Duodenal mucosa (tissue), 2 donors: ENCODE results near the gene SNAP29.
"Not testable (repeated sequence)": the region's sequence is repeated elsewhere in the genome, so short reads cannot be mapped to it uniquely, and the experiment has no call there.

Source experiments
- H3K27ac ChIP-seq: one replicate; pipeline ENCODE4 v1.7.0; 2013; ENCODE audit warnings: low read depth, low read length
- H3K27me3 ChIP-seq, 2 donors: one replicate each; pipeline ENCODE4 v1.7.0; 2013; ENCODE audit warnings: low read length in 2 of 2, control low read depth in 1 of 2; ENCODE audit not compliant: insufficient read depth in 2 of 2, control insufficient read depth in 1 of 2
- H3K36me3 ChIP-seq, 2 donors: one replicate each; pipeline ENCODE4 v1.7.0; 2013; ENCODE audit warnings: low read length in 2 of 2, control low read depth in 1 of 2; ENCODE audit not compliant: insufficient read depth in 2 of 2, control insufficient read depth in 1 of 2
- H3K4me1 ChIP-seq, 2 donors: one replicate each; pipeline ENCODE4 v1.7.0; 2013; ENCODE audit warnings: low read length in 2 of 2, control low read depth in 1 of 2; ENCODE audit not compliant: insufficient read depth in 2 of 2, control insufficient read depth in 1 of 2
- H3K4me3 ChIP-seq, 2 donors: one replicate each; pipeline ENCODE4 v1.7.0; 2013; ENCODE audit warnings: low read length in 2 of 2, low read depth in 1 of 2
- H3K9ac ChIP-seq, 2 donors: one replicate each; pipeline ENCODE4 v1.7.0; 2013; ENCODE audit warnings: low read length in 2 of 2, low read depth in 1 of 2
- H3K9me3 ChIP-seq, 2 donors: one replicate each; pipeline ENCODE4 v1.7.0; 2013; ENCODE audit warnings: low read length in 2 of 2, control low read depth in 1 of 2; ENCODE audit not compliant: control insufficient read depth in 1 of 2

SNAP29 gene

GRCh38 chr22:20834206-20834605 lies 24.6 kb upstream of the SNAP29 start:
- Histone ChIP-seq H3K9ac (no peak overlapping the region), H3K36me3 (peaks cover 15 to 42% of the 10 kb centered on the region in 2 donors), H3K27ac (no peak overlapping the region)

GRCh38 chr22:20834725-20835124 lies 24.1 kb upstream of the SNAP29 start:
- Histone ChIP-seq H3K36me3 (peaks cover 15 to 42% of the 10 kb centered on the region in 2 donors), H3K27me3 (no peaks in the 10 kb centered on the region), H3K27ac (no peak overlapping the region), H3K4me3 (no peak overlapping the region), H3K9ac (no peak overlapping the region), H3K9me3 (no peaks in the 10 kb centered on the region), H3K4me1 (peaks cover 0 to 4% of the 10 kb centered on the region in 2 donors)

More at GRCh38 chr22:20834206-20834605, 24.6 kb upstream of the SNAP29 start:
- H3K4me1 ChIP-seq: peaks cover 0 to 3% of the 10 kb centered on the region in 2 donors
- H3K27me3 ChIP-seq: no peaks in the 10 kb centered on the region
- H3K4me3 ChIP-seq: no peak overlapping the region
- H3K9me3 ChIP-seq: no peaks in the 10 kb centered on the region

GRCh38 chr22:20836987-20837823 lies 21.6 kb upstream of the SNAP29 start:
- no peak overlapping the region for H3K27ac ChIP-seq
- H3K4me3 ChIP-seq: no peak overlapping the region
- no peaks in the 10 kb centered on the region for H3K27me3 ChIP-seq
- peaks cover 10 to 18% of the 10 kb centered on the region in 2 donors for H3K4me1 ChIP-seq
- no peak overlapping the region for H3K9ac ChIP-seq
- H3K9me3 ChIP-seq: no peaks in the 10 kb centered on the region
- peaks cover 13 to 23% of the 10 kb centered on the region in 2 donors for H3K36me3 ChIP-seq

- H3K27ac ChIP-seq, H3K27me3 ChIP-seq, H3K9me3 ChIP-seq, H3K4me3 ChIP-seq, H3K9ac ChIP-seq, H3K36me3 ChIP-seq: not testable (repeated sequence)
- peaks cover 22 to 31% of the 10 kb centered on the region in 2 donors for H3K4me1 ChIP-seq
Observed at GRCh38 chr22:20839354-20839753, 19.5 kb upstream of the SNAP29 start.

- Histone ChIP-seq H3K9me3 (no peaks in the 10 kb centered on the region), H3K9ac (no peak overlapping the region), H3K4me1 (peaks cover 29 to 34% of the 10 kb centered on the region in 2 donors), H3K27me3 (no peaks in the 10 kb centered on the region), H3K4me3 (no peak overlapping the region), H3K27ac (no peak overlapping the region), H3K36me3 (no peaks in the 10 kb centered on the region)
Observed at GRCh38 chr22:20839837-20840645, 18.8 kb upstream of the SNAP29 start.

- Histone ChIP-seq H3K27ac (no peak overlapping the region), H3K4me1 (peaks cover 30 to 34% of the 10 kb centered on the region in 2 donors), H3K9me3 (no peaks in the 10 kb centered on the region), H3K27me3 (no peaks in the 10 kb centered on the region), H3K36me3 (no peaks in the 10 kb centered on the region), H3K9ac (no peak overlapping the region), H3K4me3 (no peak overlapping the region)
Observed at GRCh38 chr22:20840646-20841371, 18.0 kb upstream of the SNAP29 start.

GRCh38 chr22:20843501-20843900 lies 15.3 kb upstream of the SNAP29 start:
- no peaks in the 10 kb centered on the region for H3K36me3 ChIP-seq
- H3K9ac ChIP-seq: no peak overlapping the region
- H3K4me3 ChIP-seq: no peak overlapping the region
- H3K27ac ChIP-seq: no peak overlapping the region
- H3K9me3 ChIP-seq: no peaks in the 10 kb centered on the region
- H3K4me1 ChIP-seq: peaks cover 30% of the 10 kb centered on the region in 2 donors
- H3K27me3 ChIP-seq: no peaks in the 10 kb centered on the region

GRCh38 chr22:20844055-20845037 lies 14.5 kb upstream of the SNAP29 start:
- Histone ChIP-seq H3K4me3 (no peak overlapping the region), H3K4me1 (peaks cover 30% of the 10 kb centered on the region in 2 donors), H3K27me3 (no peaks in the 10 kb centered on the region), H3K9ac (no peak overlapping the region), H3K27ac (no peak overlapping the region), H3K36me3 (no peaks in the 10 kb centered on the region), H3K9me3 (no peaks in the 10 kb centered on the region)

- Histone ChIP-seq H3K4me1 (peaks cover 16 to 21% of the 10 kb centered on the region in 2 donors), H3K27me3 (no peaks in the 10 kb centered on the region), H3K9me3 (no peaks in the 10 kb centered on the region), H3K27ac (no peak overlapping the region), H3K36me3 (no peaks in the 10 kb centered on the region), H3K4me3 (no peak overlapping the region), H3K9ac (no peak overlapping the region)
Observed at GRCh38 chr22:20847318-20847822, 11.4 kb upstream of the SNAP29 start.
